Tibial nerve (tissue), 4 donors: ENCODE data around the gene MRPS14. TPM values are rescaled to one million over a fixed set of nuclear protein-coding genes. Genes with fewer than 3 reads are reported as not detected.

Source experiments
- DNase-seq, 2 donors: peaks; one replicate each; pipeline ENCODE4 v3.0.0-alpha.2; 2019; ENCODE audit warnings: low spot score in 2 of 2
- H3K27ac ChIP-seq, 4 donors: fragments of 200-600 bp; sonication (generic) in 3 of 4; one replicate each; pipeline ENCODE4 v1.5.1; 2017 to 2019; ENCODE audit warnings: mild to moderate bottlenecking in 1 of 4
- H3K27me3 ChIP-seq, 2 donors: fragments of 200-600 bp; sonication (generic) in 1 of 2; one replicate each; pipeline versions ENCODE4 v1.5.1 to v1.6.0; 2017 to 2019
- H3K36me3 ChIP-seq, 3 donors: fragments of 200-600 bp; sonication (generic); one replicate each; pipeline ENCODE4 v1.5.1; 2018 to 2019
- H3K4me1 ChIP-seq, 4 donors: fragments of 200-600 bp; sonication (generic) in 3 of 4; one replicate each; pipeline ENCODE4 v1.5.1; 2017 to 2019
- H3K4me3 ChIP-seq, 4 donors: fragments of 200-600 bp; sonication (generic) in 3 of 4; one replicate each; pipeline ENCODE4 v1.5.1; 2017 to 2019; ENCODE audit warnings: mild to moderate bottlenecking in 1 of 4, moderate library complexity in 1 of 4
- H3K9me3 ChIP-seq, 4 donors: fragments of 200-600 bp; sonication (generic) in 3 of 4; one replicate each; pipeline ENCODE4 v1.5.1; 2017 to 2019
- EP300 ChIP-seq, 2 donors: sonication (generic); formaldehyde crosslinking; IDR thresholded peaks; one replicate each; pipeline ENCODE4 v1.6.1; 2017; ENCODE audit warnings: antibody characterized with exemption in 2 of 2, mild to moderate bottlenecking in 1 of 2
- POLR2A ChIP-seq, 2 donors: fragments of 450-650 bp; IDR thresholded peaks; one replicate each; pipeline ENCODE4 v1.6.1; 2017; ENCODE audit warnings: antibody characterized with exemption in 2 of 2, mild to moderate bottlenecking in 2 of 2, moderate library complexity in 2 of 2
- WGBS, 2 donors: methylation state at CpG; one replicate each; pipeline ENCODE4 v1.1.5; 2018; 5-methylcytosine and 5-hydroxymethylcytosine counted together
- total RNA-seq, 4 donors: library from RNA; depleted of rRNA; stranded (reverse); fragments of >200 nt; gene quantifications; one replicate each; pipeline ENCODE4 v1.1.0, GENCODE V29; 2016
- TF ChIP-seq, protein P1 (sequence below), 5 experiments: fragments of 200-600 bp in 3 of 5; fragments of 450-650 bp in 2 of 5; sonication (generic) in 3 of 5; IDR thresholded peaks; one replicate each; pipeline ENCODE4 v1.5.1; 2016 to 2019; ENCODE audit warnings: antibody characterized with exemption in 5 of 5, mild to moderate bottlenecking in 3 of 5, moderate library complexity in 2 of 5

MRPS14 gene
- total RNA-seq, 4 donors from 2014 or later, result 18.8 to 33.4 (median 26.2) TPM

DNA sequence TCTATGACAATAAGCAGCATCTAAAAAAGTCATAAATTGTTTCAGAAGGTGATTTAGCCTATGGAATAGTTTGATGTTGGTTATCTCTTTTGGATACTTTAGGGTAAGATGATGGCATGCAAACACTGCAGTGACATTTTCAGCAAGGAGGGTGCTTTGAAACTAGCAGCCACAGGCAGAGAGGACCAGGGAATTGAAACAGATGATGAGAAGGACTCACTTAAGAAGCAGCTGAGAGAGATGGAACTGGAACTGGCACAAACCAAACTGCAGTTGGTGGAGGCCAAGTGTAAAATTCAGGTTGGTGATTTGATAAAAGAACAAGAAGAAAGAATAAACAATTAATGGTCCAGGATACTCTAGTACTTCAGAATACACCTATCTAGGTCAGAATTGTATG is 34.7 kb downstream of the MRPS14 start:
- H3K27me3 ChIP-seq, result no peaks in the 10 kb centered on the region
- peaks cover 0 to 19% (median 0%) of the 10 kb centered on the region in 4 donors for H3K4me1 ChIP-seq
- H3K27ac ChIP-seq, result peak overlapping the region in 1 of 4 donors; percentile 87
- no peaks in the 10 kb centered on the region for H3K9me3 ChIP-seq
- TF ChIP-seq EP300 (IDR thresholded peaks at IDR 0.05) (no peak), POLR2A (IDR thresholded peaks at IDR 0.05) (no peak)
- TF ChIP-seq, protein P1, sequence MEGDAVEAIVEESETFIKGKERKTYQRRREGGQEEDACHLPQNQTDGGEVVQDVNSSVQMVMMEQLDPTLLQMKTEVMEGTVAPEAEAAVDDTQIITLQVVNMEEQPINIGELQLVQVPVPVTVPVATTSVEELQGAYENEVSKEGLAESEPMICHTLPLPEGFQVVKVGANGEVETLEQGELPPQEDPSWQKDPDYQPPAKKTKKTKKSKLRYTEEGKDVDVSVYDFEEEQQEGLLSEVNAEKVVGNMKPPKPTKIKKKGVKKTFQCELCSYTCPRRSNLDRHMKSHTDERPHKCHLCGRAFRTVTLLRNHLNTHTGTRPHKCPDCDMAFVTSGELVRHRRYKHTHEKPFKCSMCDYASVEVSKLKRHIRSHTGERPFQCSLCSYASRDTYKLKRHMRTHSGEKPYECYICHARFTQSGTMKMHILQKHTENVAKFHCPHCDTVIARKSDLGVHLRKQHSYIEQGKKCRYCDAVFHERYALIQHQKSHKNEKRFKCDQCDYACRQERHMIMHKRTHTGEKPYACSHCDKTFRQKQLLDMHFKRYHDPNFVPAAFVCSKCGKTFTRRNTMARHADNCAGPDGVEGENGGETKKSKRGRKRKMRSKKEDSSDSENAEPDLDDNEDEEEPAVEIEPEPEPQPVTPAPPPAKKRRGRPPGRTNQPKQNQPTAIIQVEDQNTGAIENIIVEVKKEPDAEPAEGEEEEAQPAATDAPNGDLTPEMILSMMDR (IDR thresholded peaks at IDR 0.05), result no peak
- no peak overlapping the region for H3K4me3 ChIP-seq
- DNase-seq, result no peak
- H3K36me3 ChIP-seq, result peaks cover 0 to 4% (median 0%) of the 10 kb centered on the region in 3 donors

- H3K27me3 ChIP-seq, result no peaks in the 10 kb centered on the region
- peaks cover 0 to 11% (median 0%) of the 10 kb centered on the region in 4 donors for H3K4me1 ChIP-seq
- 86 to 88% methylated on average over 4 of the region's 4 CpGs for WGBS, 2 donors
- H3K27ac ChIP-seq, result no peak overlapping the region
- no peak for DNase-seq
- no peaks in the 10 kb centered on the region for H3K9me3 ChIP-seq
- H3K36me3 ChIP-seq, result peaks cover 0 to 31% (median 0%) of the 10 kb centered on the region in 3 donors
- no peak for TF ChIP-seq POLR2A (IDR thresholded peaks at IDR 0.05)
- TF ChIP-seq EP300 (IDR thresholded peaks at IDR 0.05), result no peak
- TF ChIP-seq, protein P1 (IDR thresholded peaks at IDR 0.05), result no peak
- H3K4me3 ChIP-seq, result no peak overlapping the region
These were observed 38.3 kb downstream of the MRPS14 start for GRCh38 chr1:174984952-174985351.

DNA sequence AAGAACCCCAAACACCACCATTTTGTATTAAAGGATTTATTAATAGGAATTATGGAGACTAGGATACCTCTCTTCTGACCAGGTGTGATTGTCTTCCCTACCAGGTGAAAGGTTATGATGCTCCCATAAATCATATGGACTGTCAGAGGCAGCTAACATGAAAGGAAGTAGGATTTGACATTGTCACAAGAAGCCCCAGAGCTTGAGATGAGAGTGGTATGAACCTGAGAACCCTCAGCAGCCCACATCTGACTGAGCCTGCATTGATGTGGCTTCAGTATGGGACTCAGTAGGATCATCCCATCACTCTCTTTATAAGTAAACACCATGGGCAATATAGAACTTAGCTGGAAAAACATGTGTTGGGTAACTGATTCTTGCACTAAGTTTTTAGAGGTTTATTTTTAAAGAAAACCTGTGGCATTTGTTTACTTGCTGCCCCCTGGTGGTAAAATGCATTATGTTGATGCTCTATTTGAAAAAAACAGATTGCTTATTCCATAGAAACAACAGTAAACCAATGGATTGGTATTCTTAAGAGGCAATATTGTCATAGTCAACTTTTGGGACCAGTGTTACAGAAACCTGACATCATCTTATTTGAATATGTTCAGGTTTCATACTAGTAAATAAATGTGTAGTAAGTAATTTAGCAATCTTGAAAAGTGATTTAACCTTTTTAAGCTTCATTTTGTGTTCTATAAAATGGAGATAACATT is 40.1 kb downstream of the MRPS14 start:
- Histone ChIP-seq H3K4me3 (no peak overlapping the region), H3K27me3 (no peaks in the 10 kb centered on the region), H3K9me3 (no peaks in the 10 kb centered on the region), H3K4me1 (no peaks in the 10 kb centered on the region), H3K27ac (no peak overlapping the region), H3K36me3 (peaks cover 0 to 44% (median 0%) of the 10 kb centered on the region in 3 donors)
- TF ChIP-seq EP300 (IDR thresholded peaks at IDR 0.05), result no peak
- no peak for TF ChIP-seq POLR2A (IDR thresholded peaks at IDR 0.05)
- TF ChIP-seq, protein P1 (IDR thresholded peaks at IDR 0.05), result peak; percentile 33 to 70 (median 61)
- DNase-seq, result peak in 1 of 2 donors; percentile 80

DNA sequence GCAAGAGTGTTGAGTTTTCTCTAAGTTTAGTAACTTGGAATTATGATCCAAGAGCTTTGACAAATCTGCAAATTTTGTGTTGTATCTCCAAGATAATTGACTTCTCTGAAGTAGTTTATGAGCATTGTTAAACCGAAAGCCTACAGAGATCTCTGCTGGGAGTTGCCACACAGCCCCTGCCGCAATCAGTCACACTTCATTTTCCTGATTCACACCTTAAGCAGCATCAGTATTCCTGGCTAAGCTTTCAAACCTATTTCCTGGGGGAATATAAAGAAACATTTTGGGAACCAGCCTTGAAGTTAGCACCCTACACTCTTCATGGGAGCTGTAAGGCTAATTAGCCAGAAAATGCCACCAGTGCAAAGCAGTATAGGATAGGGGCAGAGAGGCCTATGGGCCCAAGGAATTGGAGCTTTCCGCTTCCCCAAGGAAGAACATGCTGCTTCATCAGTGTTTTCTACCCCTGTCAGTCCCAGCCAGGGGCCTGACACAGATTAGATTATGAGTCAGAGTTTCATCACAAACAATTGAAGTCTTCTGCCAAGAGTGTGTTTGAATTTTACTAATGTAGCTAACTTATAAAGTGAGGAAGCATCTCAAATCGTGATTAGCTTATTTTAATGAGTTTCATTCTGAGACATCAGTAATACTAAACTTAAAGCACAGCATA is 46.7 kb downstream of the MRPS14 start:
- Histone ChIP-seq H3K27ac (peak overlapping the region in 1 of 4 donors; percentile 52), H3K4me3 (no peak overlapping the region), H3K36me3 (peaks cover 0 to 30% (median 0%) of the 10 kb centered on the region in 3 donors), H3K27me3 (no peaks in the 10 kb centered on the region), H3K4me1 (peaks cover 0 to 5% (median under 1%) of the 10 kb centered on the region in 4 donors), H3K9me3 (no peaks in the 10 kb centered on the region)
- WGBS, 2 donors, result 74 to 80% methylated on average over 4 of the region's 4 CpGs
- no peak for DNase-seq
- TF ChIP-seq, protein P1 (IDR thresholded peaks at IDR 0.05), result no peak
- TF ChIP-seq POLR2A (IDR thresholded peaks at IDR 0.05), result no peak
- TF ChIP-seq EP300 (IDR thresholded peaks at IDR 0.05), result peak in 1 of 2 donors; percentile 11

DNA sequence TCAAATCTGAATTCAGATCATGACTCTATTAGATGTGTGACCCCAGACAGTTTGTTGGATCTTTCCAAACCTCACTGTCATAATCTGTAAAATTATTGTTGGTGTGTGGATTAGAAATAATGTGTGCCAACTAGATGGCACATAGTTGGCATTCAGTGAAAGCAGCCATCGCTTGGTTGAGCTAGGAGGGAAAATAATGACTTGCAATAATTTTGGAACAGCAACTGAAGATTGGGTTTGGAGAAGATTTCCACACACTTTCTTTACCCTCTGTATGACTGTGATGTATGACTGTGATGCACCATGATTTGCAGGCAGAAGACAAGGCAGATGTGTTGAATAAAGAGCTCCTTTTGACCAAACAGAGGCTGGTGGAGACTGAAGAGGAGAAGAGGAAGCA is 47.5 kb downstream of the MRPS14 start:
- Histone ChIP-seq H3K4me3 (no peak overlapping the region), H3K4me1 (peaks cover 0 to 13% (median 3%) of the 10 kb centered on the region in 4 donors), H3K27ac (peak overlapping the region in 1 of 4 donors; percentile 52), H3K9me3 (no peaks in the 10 kb centered on the region), H3K36me3 (peaks cover 0 to 26% (median 0%) of the 10 kb centered on the region in 3 donors), H3K27me3 (no peaks in the 10 kb centered on the region)
- TF ChIP-seq EP300 (IDR thresholded peaks at IDR 0.05), result no peak
- TF ChIP-seq, protein P1 (IDR thresholded peaks at IDR 0.05), result no peak
- TF ChIP-seq POLR2A (IDR thresholded peaks at IDR 0.05), result no peak
- WGBS, 2 donors, result 92 to 97% methylated on average over 1 of the region's 1 CpG
- DNase-seq, result no peak
